ENCODE data around the gene JAKMIP2.

GRCh38 chr5:147626464-147626863 lies 156.1 kb downstream of the JAKMIP2 start:
- TF ChIP-seq CTCF (IDR thresholded peaks at IDR 0.05; ENCODE audit: low read depth, low read length, poor library complexity, severe bottlenecking) (no peak), EZH2phosphoT487 (IDR thresholded peaks at IDR 0.05; ENCODE audit: borderline replicate concordance, low read length) (no peak)

Data from DOHH2 (cell line).